Sigmoid colon (tissue), 4 donors: ENCODE data around the gene PROB1.

Experiments used
- CTCF ChIP-seq, 4 experiments: fragments of 450-650 bp in 3 of 4; fragments of 200-600 bp in 1 of 4; IDR thresholded peaks; one replicate each; pipeline ENCODE4 v1.5.1; 2016 to 2019; ENCODE audit warnings: antibody characterized with exemption in 4 of 4, mild to moderate bottlenecking in 3 of 4, moderate library complexity in 2 of 4
- EP300 ChIP-seq, 4 donors: sonication (generic); formaldehyde crosslinking; IDR thresholded peaks; one replicate each; pipeline ENCODE4 v1.6.1; 2017; ENCODE audit warnings: antibody characterized with exemption in 4 of 4
- POLR2A ChIP-seq, 2 donors: fragments of 450-650 bp; IDR thresholded peaks; one replicate each; pipeline ENCODE4 v1.6.1; 2016; ENCODE audit warnings: antibody characterized with exemption in 2 of 2, mild to moderate bottlenecking in 2 of 2, moderate library complexity in 2 of 2

GRCh38 chr5:139393497-139394122, 1.3 kb downstream of the PROB1 start:
- TF ChIP-seq CTCF (IDR thresholded peaks at IDR 0.05), result no peak
- no peak for TF ChIP-seq POLR2A (IDR thresholded peaks at IDR 0.05)
- no peak for TF ChIP-seq EP300 (IDR thresholded peaks at IDR 0.05)
